Putamen (tissue), 1 donor: Measurements from ENCODE around the gene ZBTB9.

Source experiments
- DNase-seq: peaks from one replicate; pipeline ENCODE4 v3.0.0-alpha.2; 2016; ENCODE audit warnings: low spot score

ZBTB9 gene

GRCh38 chr6:33433544-33434191, 20.7 kb upstream of the ZBTB9 start:
- no peak for DNase-seq

- DNase-seq, result no peak
Observed at GRCh38 chr6:33434961-33435360, 19.4 kb upstream of the ZBTB9 start.

- DNase-seq, result no peak
Observed at GRCh38 chr6:33437666-33438065, 16.7 kb upstream of the ZBTB9 start.

DNA sequence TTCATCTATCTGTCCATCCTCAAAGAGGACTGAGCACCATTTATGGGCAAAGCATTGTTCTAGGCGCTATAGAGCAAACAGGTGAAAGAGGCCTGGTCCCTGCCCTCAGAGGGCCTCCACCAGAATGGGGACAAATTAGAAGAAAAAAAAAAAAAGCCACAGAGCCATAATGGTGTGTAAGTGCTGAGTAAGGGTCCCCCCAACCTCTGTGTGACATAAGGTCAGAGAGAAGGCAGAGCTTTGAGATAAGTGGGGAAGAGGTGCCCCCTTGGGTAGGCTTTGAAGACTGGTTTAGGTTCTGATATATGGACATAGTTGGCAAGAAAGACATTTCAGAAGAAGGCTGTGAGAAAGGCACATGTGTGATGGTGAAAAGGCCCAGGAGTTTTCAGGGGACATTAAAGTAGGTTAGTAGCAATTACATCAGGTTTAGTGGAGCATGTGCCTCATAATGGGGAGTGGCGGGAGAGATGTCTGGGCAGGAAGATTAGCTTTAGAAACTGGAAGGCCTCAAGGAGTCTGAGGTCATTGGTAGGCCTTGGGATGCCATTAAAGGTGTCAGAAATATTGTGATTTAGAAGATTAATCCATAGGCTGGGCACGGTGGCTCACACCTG, 15.3 kb upstream of the ZBTB9 start:
- DNase-seq, result no peak

GRCh38 chr6:33439956-33440648, 14.3 kb upstream of the ZBTB9 start:
- no peak for DNase-seq

DNA sequence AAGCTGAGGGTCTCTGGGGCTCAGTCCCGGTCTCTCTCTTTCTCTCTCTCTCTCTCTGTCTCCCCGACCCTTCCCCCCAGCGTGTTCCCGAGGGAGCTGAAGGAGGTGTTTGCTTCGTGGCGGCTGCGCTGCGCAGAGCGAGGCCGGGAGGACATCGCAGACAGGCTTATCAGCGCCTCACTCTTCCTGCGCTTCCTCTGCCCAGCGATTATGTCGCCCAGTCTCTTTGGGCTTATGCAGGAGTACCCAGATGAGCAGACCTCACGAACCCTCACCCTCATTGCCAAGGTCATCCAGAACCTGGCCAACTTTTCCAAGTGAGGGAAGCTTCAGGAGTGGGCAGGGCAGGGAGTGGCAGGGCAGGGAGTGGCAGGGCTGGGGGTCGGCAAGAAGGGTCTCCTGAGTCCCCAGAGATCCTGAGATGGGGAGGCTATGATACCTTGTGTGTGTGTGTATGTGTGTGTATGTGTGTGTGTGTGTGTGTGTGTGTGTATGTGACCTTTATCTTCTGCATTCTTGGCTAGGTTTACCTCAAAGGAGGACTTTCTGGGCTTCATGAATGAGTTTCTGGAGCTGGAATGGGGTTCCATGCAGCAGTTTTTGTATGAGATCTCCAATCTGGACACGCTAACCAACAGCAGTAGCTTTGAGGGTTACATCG, 13.6 kb upstream of the ZBTB9 start:
- no peak for DNase-seq

DNA sequence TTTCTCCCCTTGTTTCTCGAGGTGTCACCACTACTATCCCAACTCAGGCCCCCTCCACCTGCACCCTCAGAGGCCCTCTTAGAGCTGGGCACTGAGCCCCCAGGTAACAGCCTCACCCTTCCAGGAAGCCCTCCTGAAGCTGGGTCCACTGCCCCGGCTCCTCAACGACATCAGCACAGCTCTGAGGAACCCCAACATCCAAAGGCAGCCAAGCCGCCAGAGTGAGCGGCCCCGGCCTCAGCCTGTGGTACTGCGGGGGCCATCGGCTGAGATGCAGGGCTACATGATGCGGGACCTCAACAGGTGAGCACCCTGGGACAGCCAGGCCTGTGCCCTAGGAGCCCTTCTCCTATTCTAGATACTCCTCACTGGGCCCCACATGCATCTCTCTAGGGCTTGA, 12.9 kb upstream of the ZBTB9 start:
- no peak for DNase-seq

- no peak for DNase-seq
Observed at GRCh38 chr6:33442283-33442682, 12.1 kb upstream of the ZBTB9 start.

GRCh38 chr6:33443025-33443424, 11.4 kb upstream of the ZBTB9 start:
- no peak for DNase-seq

- DNase-seq, result no peak
Observed at GRCh38 chr6:33443619-33444504, 10.5 kb upstream of the ZBTB9 start.

- no peak for DNase-seq
Observed at GRCh38 chr6:33445119-33445603, 9.2 kb upstream of the ZBTB9 start.

- no peak for DNase-seq
Observed at GRCh38 chr6:33446356-33446755, 8.0 kb upstream of the ZBTB9 start.

- DNase-seq, result no peak
Observed at GRCh38 chr6:33450434-33450833, 3.9 kb upstream of the ZBTB9 start.

- no peak for DNase-seq
Observed at GRCh38 chr6:33451606-33452005, 2.8 kb upstream of the ZBTB9 start.

DNA sequence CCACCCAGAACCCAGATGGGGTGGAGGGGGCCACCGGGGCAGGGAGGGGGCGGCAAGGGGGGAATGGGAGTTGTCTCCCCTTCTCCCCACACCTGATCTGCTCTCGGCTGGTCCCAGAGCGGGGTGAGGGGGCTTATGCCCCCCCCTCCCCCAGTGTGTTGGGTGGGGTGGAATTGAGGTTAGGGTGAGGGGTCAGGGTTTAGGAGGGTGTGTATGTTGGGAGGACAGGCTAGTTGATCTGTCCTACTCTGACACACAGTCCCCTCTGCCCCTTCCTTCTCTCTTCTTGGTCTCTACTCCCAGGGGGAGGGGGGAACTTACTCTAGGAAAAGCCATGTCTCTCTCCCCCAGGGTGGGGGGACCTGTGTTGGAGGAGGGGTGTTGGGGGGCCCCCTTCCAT, 1.9 kb upstream of the ZBTB9 start:
- no peak for DNase-seq

GRCh38 chr6:33453393-33454008, 875 bp upstream of the ZBTB9 start:
- no peak for DNase-seq

- DNase-seq, result no peak
Observed at GRCh38 chr6:33455051-33455450, 675 bp downstream of the ZBTB9 start.

- DNase-seq, result no peak
Observed at GRCh38 chr6:33456156-33456555, 1.8 kb downstream of the ZBTB9 start.

DNA sequence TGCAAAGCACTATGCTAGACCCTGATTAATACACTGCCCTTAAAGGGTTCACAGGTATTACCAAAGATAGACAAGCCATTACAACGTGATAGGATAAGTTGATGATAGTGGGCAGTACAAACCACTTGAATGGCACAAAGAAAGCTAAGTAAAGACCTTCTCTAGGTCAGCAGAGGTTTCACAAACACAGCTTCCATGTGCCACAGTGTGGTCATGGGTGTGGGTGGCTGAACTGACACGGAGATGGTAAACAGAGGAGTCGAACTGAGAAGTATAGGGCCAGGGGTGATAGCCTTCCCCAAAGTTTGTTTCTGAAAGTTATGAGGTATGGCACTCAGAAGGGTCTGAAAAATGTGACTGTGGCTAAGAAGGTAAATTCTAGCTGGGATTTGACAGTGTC, 4.3 kb downstream of the ZBTB9 start:
- DNase-seq, result no peak

GRCh38 chr6:33459226-33459625, 4.8 kb downstream of the ZBTB9 start:
- DNase-seq, result no peak

GRCh38 chr6:33466075-33466735, 11.8 kb downstream of the ZBTB9 start:
- no peak for DNase-seq
